Mammary epithelial cell (primary cell): Measurements from ENCODE around the gene SMIM32.

Source experiments
- EZH2 ChIP-seq: IDR thresholded peaks from 2 replicates; pipeline ENCODE4 v1.6.1; 2012; ENCODE audit warnings: low read length, inconsistent platforms, borderline replicate concordance
- TF ChIP-seq, protein P1 (sequence below), 2 donors: IDR thresholded peaks in 1 of 2; conservative IDR thresholded peaks in 1 of 2; 2 replicates each; pipeline ENCODE4 v1.5.1; 2011 to 2012; ENCODE audit warnings: inconsistent platforms in 2 of 2, low read length in 2 of 2, mild to moderate bottlenecking in 2 of 2, control low read depth in 1 of 2, low read depth in 1 of 2; ENCODE audit not compliant: insufficient read depth in 1 of 2; ENCODE audit errors: extremely low read depth in 1 of 2

DNA sequence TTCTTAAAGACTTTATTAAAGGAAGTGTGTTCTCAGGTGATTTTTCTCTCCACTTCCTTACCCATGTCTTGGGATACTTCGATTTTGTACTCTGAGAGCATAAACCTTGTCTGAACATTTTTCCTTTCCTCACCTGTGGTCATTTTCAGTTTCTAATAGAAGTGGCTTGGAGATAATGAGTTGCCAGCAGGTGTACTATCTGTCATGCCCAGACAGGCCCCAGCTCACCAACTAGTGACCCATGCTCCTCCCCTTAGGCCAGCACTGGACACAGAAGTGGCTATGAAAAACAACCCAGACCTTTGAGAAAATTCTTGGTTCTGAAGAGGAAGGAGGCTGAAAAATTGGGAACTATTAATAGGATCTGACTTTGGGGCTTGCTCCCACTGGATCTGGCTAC is 49.2 kb upstream of the SMIM32 start:
- TF ChIP-seq, protein P1, sequence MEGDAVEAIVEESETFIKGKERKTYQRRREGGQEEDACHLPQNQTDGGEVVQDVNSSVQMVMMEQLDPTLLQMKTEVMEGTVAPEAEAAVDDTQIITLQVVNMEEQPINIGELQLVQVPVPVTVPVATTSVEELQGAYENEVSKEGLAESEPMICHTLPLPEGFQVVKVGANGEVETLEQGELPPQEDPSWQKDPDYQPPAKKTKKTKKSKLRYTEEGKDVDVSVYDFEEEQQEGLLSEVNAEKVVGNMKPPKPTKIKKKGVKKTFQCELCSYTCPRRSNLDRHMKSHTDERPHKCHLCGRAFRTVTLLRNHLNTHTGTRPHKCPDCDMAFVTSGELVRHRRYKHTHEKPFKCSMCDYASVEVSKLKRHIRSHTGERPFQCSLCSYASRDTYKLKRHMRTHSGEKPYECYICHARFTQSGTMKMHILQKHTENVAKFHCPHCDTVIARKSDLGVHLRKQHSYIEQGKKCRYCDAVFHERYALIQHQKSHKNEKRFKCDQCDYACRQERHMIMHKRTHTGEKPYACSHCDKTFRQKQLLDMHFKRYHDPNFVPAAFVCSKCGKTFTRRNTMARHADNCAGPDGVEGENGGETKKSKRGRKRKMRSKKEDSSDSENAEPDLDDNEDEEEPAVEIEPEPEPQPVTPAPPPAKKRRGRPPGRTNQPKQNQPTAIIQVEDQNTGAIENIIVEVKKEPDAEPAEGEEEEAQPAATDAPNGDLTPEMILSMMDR (conservative IDR thresholded peaks at IDR 0.05 in 1 of 2, IDR thresholded peaks at IDR 0.05 in 1 of 2; ENCODE audit: extremely low read depth in 1 of 2, insufficient read depth in 1 of 2, low read depth in 1 of 2, low read length in 2 of 2): no peak
- no peak for TF ChIP-seq EZH2
